GM12864 (cell line): ENCODE measurements around the gene HSPD1.
"Not testable (repeated sequence)": the region's sequence is repeated elsewhere in the genome, so short reads cannot be mapped to it uniquely, and the experiment has no call there.

Experiments
- DNase-seq: peaks from one replicate; pipeline ENCODE4 v3.0.0-alpha.2; 2011; ENCODE audit warnings: low read depth
- H3K4me3 ChIP-seq: 2 replicates; pipeline ENCODE4 v1.5.1; 2011; ENCODE audit warnings: mild to moderate bottlenecking, low read depth, low read length, control low read depth
- CTCF ChIP-seq: IDR thresholded peaks from 2 replicates; pipeline ENCODE4 v1.5.1; 2011; ENCODE audit warnings: low read depth, mild to moderate bottlenecking, moderate library complexity, low read length, control low read depth, inconsistent platforms; ENCODE audit errors: missing control alignments

HSPD1 gene

GRCh38 chr2:197498235-197498936, 1.3 kb downstream of the HSPD1 start:
- no peak for DNase-seq
- peak overlapping the region; percentile 100 for H3K4me3 ChIP-seq
- no peak for TF ChIP-seq CTCF

DNA sequence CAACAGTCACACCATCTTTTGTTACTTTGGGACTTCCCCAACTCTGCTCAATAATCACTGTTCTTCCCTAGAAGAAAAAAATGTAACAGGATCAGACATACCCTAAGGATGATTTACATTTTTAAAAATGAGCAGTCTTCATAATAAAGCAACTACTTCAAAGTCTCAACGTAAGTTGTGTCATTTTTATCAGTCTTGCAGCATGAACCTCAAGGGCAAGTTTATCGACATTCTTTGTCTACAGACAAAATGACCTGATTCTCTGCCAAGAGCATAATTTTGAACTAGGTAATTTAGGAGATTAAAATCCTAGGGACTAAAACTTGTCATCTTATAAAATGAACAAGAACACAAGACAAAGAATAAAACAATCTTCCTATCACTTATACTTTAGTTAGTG, 2.3 kb downstream of the HSPD1 start:
- H3K4me3 ChIP-seq: peak overlapping the region; percentile 100
- no peak for TF ChIP-seq CTCF
- no peak for DNase-seq

DNA sequence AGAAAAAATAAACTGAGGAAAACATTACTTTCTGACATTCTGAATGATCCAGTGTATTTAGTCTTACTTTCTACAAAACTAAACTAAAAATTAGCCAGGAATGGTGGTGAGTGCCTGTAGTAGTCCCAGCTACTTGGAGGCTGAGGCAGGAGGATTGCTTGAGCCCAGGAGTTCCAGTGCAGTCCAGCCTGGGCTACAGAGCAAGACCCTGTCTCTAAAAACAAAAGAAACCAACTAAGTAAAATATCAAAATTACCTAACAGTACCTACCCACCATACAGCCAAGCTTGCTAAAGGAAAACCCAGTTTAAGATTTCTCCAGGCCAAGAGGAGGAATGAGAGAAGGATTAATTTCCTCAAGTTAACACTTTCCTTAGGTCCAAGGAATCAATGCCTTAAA, 2.9 kb downstream of the HSPD1 start:
- DNase-seq: no peak
- peak overlapping the region; percentile 100 for H3K4me3 ChIP-seq

DNA sequence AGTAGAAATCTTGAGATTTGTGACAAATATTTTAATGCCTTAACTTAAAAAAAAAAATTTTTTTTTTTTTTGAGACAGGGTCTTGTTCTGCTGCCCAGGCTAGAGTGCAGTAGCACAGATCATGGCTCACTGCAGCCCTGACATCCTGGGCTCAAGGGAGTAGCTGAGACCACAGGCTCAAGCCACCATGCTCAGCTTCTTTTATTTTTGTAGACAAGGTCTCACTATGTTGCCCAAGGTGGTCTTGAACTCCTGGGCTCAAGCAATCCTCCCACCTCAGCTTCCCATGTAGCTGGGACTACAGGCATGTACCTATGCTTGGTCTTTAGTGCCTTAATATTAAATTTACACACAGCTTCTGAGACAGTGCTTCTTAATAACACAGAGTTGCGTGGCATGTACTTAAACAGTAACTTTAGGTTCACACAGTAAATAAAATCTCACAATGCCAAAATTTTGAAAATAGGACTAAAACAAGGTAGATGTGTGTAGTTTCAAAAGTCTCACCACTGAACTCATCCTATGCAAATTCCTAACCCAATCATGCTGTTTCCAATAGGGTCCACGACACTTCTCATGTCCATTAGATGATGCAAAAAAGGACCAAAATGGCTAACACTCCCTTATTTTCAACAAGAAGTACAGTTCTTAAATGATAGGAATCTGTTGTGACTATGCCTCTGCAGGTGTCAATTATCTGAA, 4.1 kb downstream of the HSPD1 start:
- TF ChIP-seq CTCF: no peak
- H3K4me3 ChIP-seq: peak overlapping the region; percentile 100; the same call in 1 of the 2 replicates
- no peak for DNase-seq

More for the DNA sequence above, 2.9 kb downstream of the HSPD1 start:
- TF ChIP-seq CTCF: no peak

DNA sequence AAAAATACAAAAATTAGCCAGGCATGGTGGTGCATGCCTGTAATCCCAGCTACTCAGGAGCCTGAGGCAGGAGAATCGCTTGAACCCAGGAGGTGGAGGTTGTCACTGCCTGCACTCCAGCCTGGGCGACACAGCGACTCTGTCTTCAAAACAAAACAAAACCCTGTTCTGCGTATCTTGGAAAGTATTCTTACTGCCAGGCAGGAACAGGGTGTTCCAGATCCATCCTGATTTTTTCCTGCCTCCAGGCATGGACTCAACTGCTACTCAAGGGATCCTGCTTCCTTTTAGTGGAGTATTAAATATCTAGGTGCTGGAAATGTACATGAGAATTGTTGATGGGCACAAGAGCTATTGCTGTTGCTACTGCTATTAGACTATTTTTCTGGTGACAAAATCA, 12.3 kb downstream of the HSPD1 start:
- no peak for TF ChIP-seq CTCF
- no peak for DNase-seq
- H3K4me3 ChIP-seq: no peak overlapping the region

GRCh38 chr2:197486175-197486574, 13.5 kb downstream of the HSPD1 start:
- no peak overlapping the region for H3K4me3 ChIP-seq
- TF ChIP-seq CTCF: no peak
- no peak for DNase-seq

- not testable (repeated sequence) for DNase-seq, H3K4me3 ChIP-seq
Measured at GRCh38 chr2:197484248-197484647, 15.4 kb downstream of the HSPD1 start.
